Caco-2 (cell line): Measurements from ENCODE around the gene MBD3. TPM values are rescaled to one million over a fixed set of nuclear protein-coding genes. Genes with fewer than 3 reads are reported as not detected.

Experiments
- BruUV-seq: library from RNA; stranded (reverse); fragments of 400-500 nt; replicated peaks from 2 replicates; lab custom pipeline; 2021; lab: Mats Ljungman, UMichigan
- CTCF ChIA-PET: fragments of 300-600 bp; sonication (Branson Sonifier 250); formaldehyde crosslinking; loops from one replicate; lab custom pipeline; 2022; ENCODE audit warnings: antibody characterized with exemption; lab: Charles Lee
- POLR2A ChIA-PET: fragments of 300-600 bp; sonication (Branson Sonifier 250); formaldehyde crosslinking; loops from one replicate; lab custom pipeline; 2022; ENCODE audit warnings: antibody characterized with exemption; lab: Charles Lee
- DNase-seq, 2 experiments: peaks; one replicate each; pipeline versions ENCODE4 v3.0.0 to v3.0.0-alpha.2; 2020 to 2022
- H3K27me3 ChIP-seq: replicated peaks from 2 replicates; pipeline ENCODE4 v1.6.0; 2011; ENCODE audit warnings: low read length; ENCODE audit not compliant: control insufficient read depth, insufficient read depth
- H3K36me3 ChIP-seq: 2 replicates; pipeline ENCODE4 v1.5.1; 2011; ENCODE audit warnings: low read length; ENCODE audit not compliant: control insufficient read depth, insufficient read depth
- H3K4me1 ChIP-seq: fragments of 250-450 bp; sonication (Bioruptor Pico); 2 replicates; pipeline ENCODE4 v1.5.1; 2020; ENCODE audit warnings: mild to moderate bottlenecking
- H3K4me3 ChIP-seq: 2 replicates; pipeline ENCODE4 v1.5.1; 2011; ENCODE audit warnings: low read depth, mild to moderate bottlenecking, control low read depth, low read length
- H3K9me3 ChIP-seq: fragments of 250-450 bp; sonication (Bioruptor Pico); 2 replicates; pipeline ENCODE4 v1.5.1; 2020; ENCODE audit warnings: mild to moderate bottlenecking, moderate library complexity
- H3K27ac Mint-ChIP-seq: one replicate; pipeline ENCODE4 v1.8.0; 2022; ENCODE audit warnings: mixed read lengths; ENCODE audit not compliant: unreplicated experiment
- H3K27me3 Mint-ChIP-seq: one replicate; pipeline ENCODE4 v1.8.0; 2022; ENCODE audit warnings: mixed read lengths; ENCODE audit not compliant: insufficient read depth, unreplicated experiment
- H3K36me3 Mint-ChIP-seq: one replicate; pipeline ENCODE4 v1.8.0; 2022; ENCODE audit warnings: mild to moderate bottlenecking, mixed read lengths; ENCODE audit not compliant: insufficient read depth, unreplicated experiment
- H3K4me1 Mint-ChIP-seq: one replicate; pipeline ENCODE4 v1.8.0; 2022; ENCODE audit warnings: low read depth, mixed read lengths; ENCODE audit not compliant: unreplicated experiment
- H3K4me3 Mint-ChIP-seq: one replicate; pipeline ENCODE4 v1.8.0; 2022; ENCODE audit warnings: mild to moderate bottlenecking, moderate library complexity, mixed read lengths; ENCODE audit not compliant: unreplicated experiment
- H3K9me3 Mint-ChIP-seq: one replicate; pipeline ENCODE4 v1.8.0; 2022; ENCODE audit warnings: mixed read lengths; ENCODE audit not compliant: unreplicated experiment
- CTCF ChIP-seq, 2 experiments: fragments of 200-600 bp in 1 of 2; IDR thresholded peaks; 1 replicate in 1 of 2; 2 replicates in 1 of 2; pipeline versions ENCODE4 v1.5.1 to v1.8.0; 2011 to 2022; ENCODE audit warnings: antibody characterized with exemption in 1 of 2, control low read depth in 1 of 2, inconsistent platforms in 1 of 2, low read depth in 1 of 2, low read length in 1 of 2, mild to moderate bottlenecking in 1 of 2, moderate library complexity in 1 of 2; ENCODE audit not compliant: insufficient read depth in 1 of 2, severe bottlenecking in 1 of 2, unreplicated experiment in 1 of 2
- intact Hi-C: fragments of 100-400 bp; cut with micrococcal nuclease; formaldehyde crosslinking; loops from one replicate; pipeline ENCODE4 v1.10.0; 2022; ENCODE audit not compliant: unreplicated experiment
- total RNA-seq: library from RNA; stranded (reverse); gene quantifications from 2 replicates; pipeline ENCODE4 v1.2.3, GENCODE V29; 2022

The MBD3 gene
- total RNA-seq, 1 experiment from 2014 or later, result 89.3 TPM

- CTCF ChIA-PET, result no interaction called here
- peak; percentile 46 to 69 for DNase-seq
- peaks cover 10% of the 10 kb centered on the region for H3K9me3 Mint-ChIP-seq
- no peak overlapping the region for H3K4me3 ChIP-seq
- H3K4me1 ChIP-seq, result peaks cover 21% of the 10 kb centered on the region
- H3K27me3 ChIP-seq, result no peaks in the 10 kb centered on the region
- no TSS peak for BruUV-seq
- peaks cover 1% of the 10 kb centered on the region for H3K36me3 ChIP-seq
- H3K4me3 Mint-ChIP-seq, result no peak overlapping the region
- no peak for TF ChIP-seq CTCF (IDR thresholded peaks at IDR 0.05; ENCODE audit: insufficient read depth in 1 of 2, low read depth in 1 of 2, low read length in 1 of 2, severe bottlenecking in 1 of 2, unreplicated experiment in 1 of 2)
- POLR2A ChIA-PET, result no interaction called here
- H3K9me3 ChIP-seq, result no peaks in the 10 kb centered on the region
- intact Hi-C loops, result no loop called here
- H3K27me3 Mint-ChIP-seq, result no peaks in the 10 kb centered on the region
- peaks cover 50% of the 10 kb centered on the region for H3K36me3 Mint-ChIP-seq
- no peaks in the 10 kb centered on the region for H3K4me1 Mint-ChIP-seq
- peak overlapping the region; percentile 78 for H3K27ac Mint-ChIP-seq
Measured at GRCh38 chr19:1632462-1633268, 40.0 kb upstream of the MBD3 start.

GRCh38 chr19:1631557-1632100, 39.0 kb upstream of the MBD3 start:
- peaks cover 21% of the 10 kb centered on the region for H3K4me1 ChIP-seq
- TF ChIP-seq CTCF (IDR thresholded peaks at IDR 0.05; ENCODE audit: insufficient read depth in 1 of 2, low read depth in 1 of 2, low read length in 1 of 2, severe bottlenecking in 1 of 2, unreplicated experiment in 1 of 2), result no peak
- ChIA-PET CTCF (no interaction called here), POLR2A (no interaction called here)
- peaks cover 1% of the 10 kb centered on the region for H3K36me3 ChIP-seq
- H3K9me3 ChIP-seq, result no peaks in the 10 kb centered on the region
- H3K4me1 Mint-ChIP-seq, result no peaks in the 10 kb centered on the region
- H3K27me3 ChIP-seq, result no peaks in the 10 kb centered on the region
- H3K27ac Mint-ChIP-seq, result no peak overlapping the region
- H3K4me3 ChIP-seq, result no peak overlapping the region
- H3K27me3 Mint-ChIP-seq, result no peaks in the 10 kb centered on the region
- peaks cover 10% of the 10 kb centered on the region for H3K9me3 Mint-ChIP-seq
- no TSS peak for BruUV-seq
- H3K4me3 Mint-ChIP-seq, result no peak overlapping the region
- intact Hi-C loops, result no loop called here
- DNase-seq, result no peak
- peaks cover 39% of the 10 kb centered on the region for H3K36me3 Mint-ChIP-seq

- H3K4me3 Mint-ChIP-seq, result no peak overlapping the region
- no peak for DNase-seq
- peaks cover 21% of the 10 kb centered on the region for H3K4me1 ChIP-seq
- H3K4me3 ChIP-seq, result no peak overlapping the region
- H3K27me3 Mint-ChIP-seq, result no peaks in the 10 kb centered on the region
- CTCF ChIA-PET, result no interaction called here
- H3K9me3 Mint-ChIP-seq, result peaks cover 8% of the 10 kb centered on the region
- BruUV-seq, result no TSS peak
- POLR2A ChIA-PET, result no interaction called here
- no peak overlapping the region for H3K27ac Mint-ChIP-seq
- no peaks in the 10 kb centered on the region for H3K27me3 ChIP-seq
- peaks cover 1% of the 10 kb centered on the region for H3K36me3 ChIP-seq
- intact Hi-C loops, result no loop called here
- no peaks in the 10 kb centered on the region for H3K4me1 Mint-ChIP-seq
- H3K36me3 Mint-ChIP-seq, result peaks cover 39% of the 10 kb centered on the region
- H3K9me3 ChIP-seq, result no peaks in the 10 kb centered on the region
- no peak for TF ChIP-seq CTCF (IDR thresholded peaks at IDR 0.05; ENCODE audit: insufficient read depth in 1 of 2, low read depth in 1 of 2, low read length in 1 of 2, severe bottlenecking in 1 of 2, unreplicated experiment in 1 of 2)
Measured at GRCh38 chr19:1630811-1631210, 38.1 kb upstream of the MBD3 start.
